ENCODE data around the gene YTHDF1. TPM values are rescaled to one million over a fixed set of nuclear protein-coding genes. Genes with fewer than 3 reads are reported as not detected.

Gene YTHDF1
- total RNA-seq, 4 donors from 2014 or later, result 19.9 to 29.2 (median 22.9) TPM

DNA sequence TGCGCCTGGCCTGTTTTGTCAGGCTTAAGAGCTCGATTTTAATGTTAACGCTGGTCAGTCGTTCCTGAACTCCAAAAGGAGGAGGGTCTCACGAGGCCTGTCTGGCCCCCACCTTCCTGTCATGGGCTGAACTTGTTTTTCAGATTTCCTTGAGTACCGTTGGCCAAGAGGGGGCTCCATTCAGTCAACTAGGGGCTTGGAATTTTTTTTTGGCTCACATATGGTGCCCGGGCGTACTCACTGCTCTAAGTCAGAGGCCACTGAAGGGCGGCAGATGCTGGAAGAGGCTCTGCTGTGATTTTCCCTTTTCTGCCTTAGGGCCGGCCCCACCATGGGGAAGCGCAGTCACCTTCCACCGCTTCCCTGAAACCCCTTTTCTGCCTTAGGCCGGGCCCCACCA lies 12.9 kb upstream of the YTHDF1 start:
- Histone ChIP-seq H3K36me3 (no peaks in the 10 kb centered on the region), H3K4me3 (no peak overlapping the region), H3K9me3 (no peaks in the 10 kb centered on the region), H3K27ac (no peak overlapping the region), H3K4me1 (peaks cover 3 to 13% (median 11%) of the 10 kb centered on the region in 3 donors), H3K27me3 (peaks cover 0 to 61% (median 0%) of the 10 kb centered on the region in 4 donors)
- no peak for DNase-seq
- 53 to 55% methylated on average over 6 to 13 of the region's 13 CpGs for WGBS, 2 donors
- TF ChIP-seq POLR2A (IDR thresholded peaks at IDR 0.05), result no peak
- no peak for TF ChIP-seq CTCF (IDR thresholded peaks at IDR 0.05)
- intact Hi-C loops (cut with DNase I), result no loop called here

DNA sequence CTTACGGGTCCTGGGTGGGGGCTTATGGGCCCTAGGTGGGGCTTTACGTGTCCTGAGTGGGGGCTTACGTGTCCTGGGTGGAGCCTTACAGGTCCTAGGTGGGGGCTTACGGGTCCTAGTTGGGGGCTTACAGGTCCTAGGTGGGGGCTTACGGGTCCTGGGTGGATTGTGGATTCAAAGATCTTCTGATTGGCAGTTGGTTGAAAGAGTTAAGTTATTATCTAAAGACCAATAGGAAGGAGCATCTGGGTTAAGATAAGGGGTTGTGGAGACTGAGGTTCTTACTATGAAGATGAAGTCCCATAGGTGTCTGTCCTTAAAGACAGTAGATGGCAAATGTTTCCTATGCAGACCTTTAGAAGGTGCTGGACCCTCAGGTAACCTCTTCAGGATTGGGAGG lies 11.3 kb upstream of the YTHDF1 start:
- Histone ChIP-seq H3K36me3 (no peaks in the 10 kb centered on the region), H3K9me3 (no peaks in the 10 kb centered on the region), H3K4me1 (peaks cover 3 to 11% (median 7%) of the 10 kb centered on the region in 3 donors), H3K27me3 (peaks cover 0 to 56% (median 0%) of the 10 kb centered on the region in 4 donors), H3K4me3 (no peak overlapping the region), H3K27ac (no peak overlapping the region)
- no peak for TF ChIP-seq CTCF (IDR thresholded peaks at IDR 0.05)
- TF ChIP-seq POLR2A (IDR thresholded peaks at IDR 0.05), result no peak
- intact Hi-C loops (cut with DNase I), result no loop called here
- WGBS, 2 donors, result 85 to 97% methylated on average over 3 to 5 of the region's 5 CpGs
- no peak for DNase-seq

GRCh38 chr20:63226042-63226943 lies 10.4 kb upstream of the YTHDF1 start:
- no peaks in the 10 kb centered on the region for H3K9me3 ChIP-seq
- H3K4me3 ChIP-seq, result no peak overlapping the region
- no peak for DNase-seq
- intact Hi-C loops (cut with DNase I), result no loop called here
- H3K36me3 ChIP-seq, result no peaks in the 10 kb centered on the region
- 63 to 76% methylated on average over 1 to 4 of the region's 19 CpGs for WGBS, 2 donors
- peaks cover 3 to 11% (median 3%) of the 10 kb centered on the region in 3 donors for H3K4me1 ChIP-seq
- TF ChIP-seq CTCF (IDR thresholded peaks at IDR 0.05) (no peak), POLR2A (IDR thresholded peaks at IDR 0.05) (no peak)
- H3K27ac ChIP-seq, result no peak overlapping the region
- peaks cover 0 to 56% (median 0%) of the 10 kb centered on the region in 4 donors for H3K27me3 ChIP-seq

- Histone ChIP-seq H3K4me1 (peaks cover 0 to 7% (median 0%) of the 10 kb centered on the region in 3 donors), H3K9me3 (no peaks in the 10 kb centered on the region), H3K27ac (no peak overlapping the region), H3K27me3 (peaks cover 0 to 55% (median 0%) of the 10 kb centered on the region in 4 donors), H3K4me3 (no peak overlapping the region), H3K36me3 (no peaks in the 10 kb centered on the region)
- 35 to 46% methylated on average over 7 of the region's 7 CpGs for WGBS, 2 donors
- TF ChIP-seq CTCF (IDR thresholded peaks at IDR 0.05) (no peak), POLR2A (IDR thresholded peaks at IDR 0.05) (no peak)
- intact Hi-C loops (cut with DNase I), result no loop called here
- no peak for DNase-seq
Measured at GRCh38 chr20:63225082-63225454, 9.1 kb upstream of the YTHDF1 start.

DNA sequence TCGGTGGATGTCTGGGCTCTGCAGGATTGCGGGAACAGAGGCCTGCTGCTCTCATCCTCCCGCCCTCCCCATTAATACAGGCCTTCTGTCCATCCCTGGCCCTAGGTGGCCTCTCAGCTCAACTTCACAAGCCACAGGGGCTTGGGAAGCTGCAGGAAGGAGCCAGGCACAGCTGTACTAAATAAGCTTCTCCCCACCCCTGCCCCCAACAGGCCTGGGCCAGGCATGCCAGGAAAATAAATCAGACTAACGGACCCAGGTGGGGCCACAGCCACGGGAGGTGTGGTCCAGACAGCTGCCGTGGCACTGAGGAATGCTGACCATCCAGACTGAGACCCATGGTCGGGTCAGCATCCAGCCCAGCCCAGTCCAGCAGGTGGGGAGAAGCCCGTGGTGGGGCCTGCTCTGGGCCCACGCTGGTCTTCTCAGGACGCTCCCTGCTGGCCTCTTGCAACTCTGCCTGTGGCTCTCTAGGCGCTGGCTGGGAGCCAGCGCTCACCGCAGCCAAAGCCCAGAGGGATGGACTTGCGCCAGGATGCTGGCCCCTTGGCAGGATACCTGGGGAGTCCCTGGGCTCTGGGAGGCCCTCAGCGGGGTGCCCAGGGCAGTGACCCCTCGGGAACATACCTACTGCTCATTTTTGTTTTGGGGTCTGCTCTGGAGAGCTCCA lies 8.6 kb upstream of the YTHDF1 start:
- 19 to 36% methylated on average over 10 to 11 of the region's 16 CpGs for WGBS, 2 donors
- TF ChIP-seq CTCF (IDR thresholded peaks at IDR 0.05), result no peak
- TF ChIP-seq POLR2A (IDR thresholded peaks at IDR 0.05), result no peak

More for the DNA sequence above, 8.6 kb upstream of the YTHDF1 start:
- Histone ChIP-seq H3K4me3 (no peak overlapping the region), H3K4me1 (peaks cover 0 to 7% (median 0%) of the 10 kb centered on the region in 3 donors), H3K9me3 (no peaks in the 10 kb centered on the region), H3K27ac (no peak overlapping the region), H3K36me3 (no peaks in the 10 kb centered on the region), H3K27me3 (peaks cover 0 to 55% (median 0%) of the 10 kb centered on the region in 4 donors)
- DNase-seq, result no peak
- intact Hi-C loops (cut with DNase I), result no loop called here

Measured in esophagus squamous epithelium (tissue), 5 donors.